Endodermal cell (in vitro differentiated cells): ENCODE results near the gene AKAP12. TPM values are rescaled to one million over a fixed set of nuclear protein-coding genes. Genes with fewer than 3 reads are reported as not detected.
A peak's percentile ranks its signal among the peaks of the same experiment; 100 is the strongest.

Source experiments
- DNase-seq: peaks from one replicate; pipeline ENCODE4 v3.0.0-alpha.2; 2017
- H3K27ac ChIP-seq: 2 replicates; pipeline ENCODE4 v1.5.1; 2013; ENCODE audit warnings: mild to moderate bottlenecking, low read depth, low read length, moderate library complexity
- H3K27me3 ChIP-seq: 2 replicates; pipeline ENCODE4 v1.6.1; 2013; ENCODE audit warnings: mild to moderate bottlenecking, low read length, moderate library complexity; ENCODE audit not compliant: insufficient read depth, control insufficient read depth, poor library complexity, severe bottlenecking
- H3K36me3 ChIP-seq: 2 replicates; pipeline ENCODE4 v1.7.0; 2013; ENCODE audit warnings: mild to moderate bottlenecking, low read length, moderate library complexity; ENCODE audit not compliant: control insufficient read depth, insufficient read depth
- H3K4me1 ChIP-seq: one replicate; pipeline ENCODE4 v1.7.0; 2013; ENCODE audit warnings: low read length; ENCODE audit not compliant: control insufficient read depth, insufficient read depth
- H3K4me3 ChIP-seq: 2 replicates; pipeline ENCODE4 v1.5.1; 2013; ENCODE audit warnings: mild to moderate bottlenecking, low read length, moderate library complexity
- H3K9ac ChIP-seq: 2 replicates; pipeline ENCODE4 v1.6.1; 2013; ENCODE audit warnings: mild to moderate bottlenecking, low read length, moderate library complexity; ENCODE audit not compliant: poor library complexity, severe bottlenecking; ENCODE audit errors: extremely low read depth
- H3K9me3 ChIP-seq: 2 replicates; pipeline ENCODE4 v1.6.1; 2013; ENCODE audit warnings: mild to moderate bottlenecking, low read length, moderate library complexity; ENCODE audit not compliant: control insufficient read depth
- H3K27ac Mint-ChIP-seq: 2 replicates; pipeline ENCODE4 v1.8.0; 2020; ENCODE audit warnings: mixed read lengths
- H3K27me3 Mint-ChIP-seq: 2 replicates; pipeline ENCODE4 v1.8.0; 2021; ENCODE audit warnings: mild to moderate bottlenecking, mixed read lengths; ENCODE audit not compliant: insufficient read depth
- H3K36me3 Mint-ChIP-seq: 2 replicates; pipeline ENCODE4 v1.8.0; 2020; ENCODE audit warnings: low read depth, mixed read lengths
- H3K4me1 Mint-ChIP-seq: 2 replicates; pipeline ENCODE4 v1.8.0; 2020; ENCODE audit warnings: mixed read lengths
- H3K4me3 Mint-ChIP-seq: 2 replicates; pipeline ENCODE4 v1.8.0; 2020; ENCODE audit warnings: mild to moderate bottlenecking, moderate library complexity, mixed read lengths
- H3K9me3 Mint-ChIP-seq: 2 replicates; pipeline ENCODE4 v1.8.0; 2020; ENCODE audit warnings: mild to moderate bottlenecking, mixed read lengths
- WGBS, 2 experiments: methylation state at CpG; one replicate each; pipeline versions ENCODE4 v1.1.5 to v1.1.7; 2013; ENCODE audit warnings: missing lambda C conversion rate in 2 of 2, mixed read lengths in 1 of 2; ENCODE audit not compliant: insufficient coverage in 1 of 2, insufficient read length in 1 of 2; 5-methylcytosine and 5-hydroxymethylcytosine counted together
- total RNA-seq, 2 donors: library from RNA; stranded (reverse); fragmentation: NEBNext Ultra II Directional in 1 of 2; extraction: Animal tissue kit (Norgen Biotek cat#: 25700) in 1 of 2; gene quantifications; 2 replicates in 1 of 2; 3 replicates in 1 of 2; pipeline ENCODE4 v1.2.1, GENCODE V29; 2021
- TF ChIP-seq, protein P1 (sequence below): fragments of 200-600 bp; sonication (generic); conservative IDR thresholded peaks from 2 replicates; pipeline ENCODE4 v1.5.0; 2021; ENCODE audit warnings: antibody characterized with exemption, mild to moderate bottlenecking

Gene AKAP12
- total RNA-seq, 2 donors from 2014 or later = 27.3 to 33.3 TPM

DNA sequence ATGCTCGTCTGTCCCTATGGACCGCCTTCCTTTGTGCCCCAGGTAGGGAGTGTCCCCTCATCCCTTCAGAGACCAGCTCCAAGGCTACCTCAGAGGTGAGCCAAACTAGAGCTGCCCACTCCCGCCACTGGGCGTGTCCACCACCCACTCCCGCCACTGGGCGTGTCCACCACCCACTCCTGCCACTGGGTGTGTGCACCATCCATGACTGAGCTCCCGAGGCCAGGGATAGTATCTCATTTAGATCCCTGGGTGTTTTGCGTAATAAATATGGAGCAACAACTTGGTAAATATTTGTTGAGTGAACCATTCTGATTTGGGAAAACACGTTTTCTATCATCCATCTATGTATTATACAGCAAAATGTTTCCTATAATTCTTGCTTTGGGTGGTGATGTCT, 82.8 kb downstream of the AKAP12 start:
- Histone ChIP-seq H3K9ac (no peak overlapping the region), H3K9me3 (no peaks in the 10 kb centered on the region), H3K4me1 (peaks cover 3% of the 10 kb centered on the region), H3K4me3 (no peak overlapping the region), H3K36me3 (no peaks in the 10 kb centered on the region), H3K27me3 (peaks cover 13% of the 10 kb centered on the region), H3K27ac (no peak overlapping the region)
- TF ChIP-seq, protein P1, sequence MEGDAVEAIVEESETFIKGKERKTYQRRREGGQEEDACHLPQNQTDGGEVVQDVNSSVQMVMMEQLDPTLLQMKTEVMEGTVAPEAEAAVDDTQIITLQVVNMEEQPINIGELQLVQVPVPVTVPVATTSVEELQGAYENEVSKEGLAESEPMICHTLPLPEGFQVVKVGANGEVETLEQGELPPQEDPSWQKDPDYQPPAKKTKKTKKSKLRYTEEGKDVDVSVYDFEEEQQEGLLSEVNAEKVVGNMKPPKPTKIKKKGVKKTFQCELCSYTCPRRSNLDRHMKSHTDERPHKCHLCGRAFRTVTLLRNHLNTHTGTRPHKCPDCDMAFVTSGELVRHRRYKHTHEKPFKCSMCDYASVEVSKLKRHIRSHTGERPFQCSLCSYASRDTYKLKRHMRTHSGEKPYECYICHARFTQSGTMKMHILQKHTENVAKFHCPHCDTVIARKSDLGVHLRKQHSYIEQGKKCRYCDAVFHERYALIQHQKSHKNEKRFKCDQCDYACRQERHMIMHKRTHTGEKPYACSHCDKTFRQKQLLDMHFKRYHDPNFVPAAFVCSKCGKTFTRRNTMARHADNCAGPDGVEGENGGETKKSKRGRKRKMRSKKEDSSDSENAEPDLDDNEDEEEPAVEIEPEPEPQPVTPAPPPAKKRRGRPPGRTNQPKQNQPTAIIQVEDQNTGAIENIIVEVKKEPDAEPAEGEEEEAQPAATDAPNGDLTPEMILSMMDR = no peak
- H3K27ac Mint-ChIP-seq = no peak overlapping the region
- WGBS, 2 experiments = 94 to 100% methylated on average over 1 to 8 of the region's 9 CpGs
- peaks cover 1% of the 10 kb centered on the region for H3K9me3 Mint-ChIP-seq
- peaks cover 8% of the 10 kb centered on the region for H3K36me3 Mint-ChIP-seq
- DNase-seq = no peak
- no peak overlapping the region for H3K4me3 Mint-ChIP-seq
- peaks cover 15% of the 10 kb centered on the region for H3K27me3 Mint-ChIP-seq
- peaks cover 14% of the 10 kb centered on the region for H3K4me1 Mint-ChIP-seq

DNA sequence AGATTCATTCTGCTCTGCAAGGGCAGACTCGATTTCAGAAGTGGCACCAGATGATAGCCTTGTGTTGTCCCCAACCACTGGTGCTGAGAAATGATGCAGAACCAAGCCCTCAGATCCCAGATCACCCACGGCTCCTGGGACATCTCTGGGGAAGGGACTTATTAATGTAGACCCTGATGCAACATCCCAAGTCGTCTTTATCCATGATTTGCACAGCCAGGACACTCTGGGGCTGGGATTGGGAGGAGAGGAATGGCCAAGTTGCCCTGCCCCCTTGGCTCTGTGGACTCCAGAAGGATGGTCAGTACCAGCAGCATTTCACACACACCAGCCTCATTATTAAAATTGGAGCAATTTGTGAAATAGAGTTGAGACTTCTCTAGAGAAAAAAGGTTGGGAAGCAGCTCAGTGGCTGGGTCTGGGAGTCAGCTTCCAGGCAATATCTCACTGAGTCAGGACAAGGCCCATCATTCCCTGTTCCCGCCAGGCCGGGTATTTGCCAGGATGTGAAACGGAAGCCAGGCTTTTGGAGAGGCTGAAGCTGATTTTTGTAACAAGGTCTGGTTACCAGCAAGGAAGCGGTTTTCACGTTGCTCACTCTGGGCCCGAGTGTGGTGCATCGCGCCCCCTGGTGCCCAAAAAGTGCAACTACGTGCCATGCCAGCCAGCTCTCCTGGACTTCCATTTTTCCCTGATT, 84.2 kb downstream of the AKAP12 start:
- H3K27ac ChIP-seq = no peak overlapping the region
- Mint-ChIP-seq H3K4me1 (peaks cover 14% of the 10 kb centered on the region), H3K9me3 (no peaks in the 10 kb centered on the region), H3K4me3 (no peak overlapping the region), H3K27me3 (peaks cover 15% of the 10 kb centered on the region), H3K27ac (no peak overlapping the region), H3K36me3 (peaks cover 6% of the 10 kb centered on the region)
- no peaks in the 10 kb centered on the region for H3K36me3 ChIP-seq
- no peak overlapping the region for H3K9ac ChIP-seq
- WGBS, 2 experiments = 26 to 36% methylated on average over 8 to 12 of the region's 12 CpGs
- DNase-seq = peak; percentile 96
- no peaks in the 10 kb centered on the region for H3K4me1 ChIP-seq
- H3K9me3 ChIP-seq = no peaks in the 10 kb centered on the region
- peaks cover 13% of the 10 kb centered on the region for H3K27me3 ChIP-seq
- H3K4me3 ChIP-seq = no peak overlapping the region
- TF ChIP-seq, protein P1 = peak; percentile 97

DNA sequence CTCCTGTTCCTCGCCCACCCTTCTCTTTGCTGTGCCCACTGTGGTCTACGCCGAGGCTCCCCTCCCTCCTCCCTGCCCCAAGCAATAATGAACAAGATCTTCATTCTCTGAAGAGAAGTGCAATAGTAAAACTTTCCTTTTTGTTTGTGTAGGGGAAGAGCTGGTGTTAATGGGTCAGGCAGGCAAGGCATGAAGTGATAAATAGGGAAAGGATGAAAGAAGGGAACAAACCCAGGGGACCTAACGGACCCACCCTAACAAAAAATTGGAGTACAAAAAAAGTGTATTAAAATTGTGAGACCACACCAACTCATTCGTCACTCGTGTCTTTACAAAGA, 84.7 kb downstream of the AKAP12 start:
- H3K4me3 ChIP-seq = no peak overlapping the region
- Mint-ChIP-seq H3K27me3 (peaks cover 15% of the 10 kb centered on the region), H3K9me3 (no peaks in the 10 kb centered on the region), H3K27ac (no peak overlapping the region), H3K36me3 (peaks cover 6% of the 10 kb centered on the region), H3K4me1 (peaks cover 14% of the 10 kb centered on the region), H3K4me3 (no peak overlapping the region)
- H3K27me3 ChIP-seq = peaks cover 13% of the 10 kb centered on the region
- H3K27ac ChIP-seq = no peak overlapping the region
- no peaks in the 10 kb centered on the region for H3K36me3 ChIP-seq
- TF ChIP-seq, protein P1 = peak; percentile 20
- no peaks in the 10 kb centered on the region for H3K9me3 ChIP-seq
- whole genome bisulfite sequencing, 2 experiments = 57 to 83% methylated on average over 2 to 6 of the region's 6 CpGs
- no peak for DNase-seq
- no peaks in the 10 kb centered on the region for H3K4me1 ChIP-seq
- H3K9ac ChIP-seq = no peak overlapping the region
